HCT116 (cell line): ENCODE data around the gene MAP3K6. TPM values are rescaled to one million over a fixed set of nuclear protein-coding genes. Genes with fewer than 3 reads are reported as not detected.

Experiments
- ATAC-seq: fragments of 200-7000 bp; cut with Tn5 transposase; 2 replicates; pipeline ENCODE4 v1.9.1; 2020; ENCODE audit warnings: mild to moderate bottlenecking, moderate library complexity
- BruUV-seq: library from RNA; stranded (reverse); fragments of 400-500 nt; replicated peaks from 2 replicates; lab custom pipeline; 2021; lab: Mats Ljungman, UMichigan
- CTCF ChIA-PET: fragments of 300-600 bp; sonication (Branson Sonifier 250); formaldehyde crosslinking; loops from one replicate; lab custom pipeline; 2021; ENCODE audit warnings: antibody characterized with exemption; lab: Charles Lee
- POLR2A ChIA-PET: fragments of 300-600, 350-600 bp; sonication (Branson Sonifier 250); formaldehyde crosslinking; loops from one replicate; lab custom pipeline; 2021; ENCODE audit warnings: antibody characterized with exemption; lab: Charles Lee
- RAD21 ChIA-PET, 2 experiments: fragments of 300-600 bp; sonication (Branson Sonifier 250); formaldehyde crosslinking; loops; one replicate each; lab custom pipeline; 2023; ENCODE audit warnings: low total read pairs in 2 of 2; ENCODE audit not compliant: uncharacterized antibody in 2 of 2, unreplicated experiment in 2 of 2, low non-redundant PET in 1 of 2; lab: Charles Lee
- DNase-seq: peaks from one replicate; pipeline ENCODE4 v3.0.0-alpha.2; 2010; ENCODE audit warnings: low read depth, low spot score
- H2AFZ ChIP-seq: fragments of 200-600 bp; shearing (Covaris generic), sonication (generic); 2 replicates; pipeline ENCODE4 v1.6.1; 2017; ENCODE audit warnings: low read depth, mixed run types, mixed read lengths, antibody characterized with exemption, low read length; ENCODE audit not compliant: poor library complexity, severe bottlenecking
- H3K27ac ChIP-seq: 2 replicates; pipeline ENCODE4 v1.5.1; 2012; ENCODE audit warnings: low read depth, low read length
- H3K27me3 ChIP-seq: fragments of 200-600 bp; sonication (generic); 2 replicates; pipeline ENCODE4 v1.6.1; 2016; ENCODE audit warnings: mixed run types, low read length, mixed read lengths; ENCODE audit not compliant: insufficient read depth
- H3K36me3 ChIP-seq, 2 experiments: fragments of 200-500 bp in 1 of 2; fragments of 200-600 bp in 1 of 2; sonication (Bioruptor generic) in 1 of 2; sonication (generic) in 1 of 2; 2 replicates each; pipeline versions ENCODE4 v1.5.1 to v1.6.1; 2014 to 2016; ENCODE audit warnings: low read length in 2 of 2, inconsistent platforms in 1 of 2, mixed read lengths in 1 of 2, mixed run types in 1 of 2; ENCODE audit not compliant: insufficient read depth in 2 of 2, control insufficient read depth in 1 of 2
- H3K4me1 ChIP-seq, 2 experiments: fragments of 200-600 bp in 1 of 2; sonication (generic) in 1 of 2; 2 replicates each; pipeline versions ENCODE4 v1.5.1 to v1.6.1; 2012 to 2017; ENCODE audit warnings: low read length in 2 of 2, inconsistent platforms in 1 of 2, mild to moderate bottlenecking in 1 of 2, mixed read lengths in 1 of 2, mixed run types in 1 of 2, moderate library complexity in 1 of 2; ENCODE audit not compliant: insufficient read depth in 2 of 2, control insufficient read depth in 1 of 2
- H3K4me2 ChIP-seq: fragments of 200-600 bp; sonication (generic); 2 replicates; pipeline ENCODE4 v1.6.1; 2017; ENCODE audit warnings: mixed run types, low read length, mixed read lengths
- H3K4me3 ChIP-seq, 2 experiments: fragments of 200-600 bp in 1 of 2; sonication (generic) in 1 of 2; replicated peaks in 1 of 2; 2 replicates each; pipeline ENCODE4 v1.5.1; 2011 to 2016; ENCODE audit warnings: low read length in 2 of 2, control low read depth in 1 of 2, low read depth in 1 of 2, mild to moderate bottlenecking in 1 of 2, mixed read lengths in 1 of 2, mixed run types in 1 of 2
- H3K79me2 ChIP-seq: fragments of 200-600 bp; sonication (generic); 2 replicates; pipeline ENCODE4 v1.6.1; 2017; ENCODE audit warnings: mild to moderate bottlenecking, mixed run types, low read length, moderate library complexity, mixed read lengths; ENCODE audit not compliant: insufficient read depth
- H3K9ac ChIP-seq: fragments of 200-600 bp; sonication (generic); 2 replicates; pipeline ENCODE4 v1.6.1; 2016; ENCODE audit warnings: low read length, mixed read lengths
- H3K9me2 ChIP-seq: fragments of 200-600 bp; sonication (generic), shearing (Covaris generic); 2 replicates; pipeline ENCODE4 v1.6.1; 2017; ENCODE audit warnings: mixed run types, mild to moderate bottlenecking, moderate library complexity; ENCODE audit not compliant: insufficient read depth
- H3K9me3 ChIP-seq, 2 experiments: fragments of 200-500 bp in 1 of 2; fragments of 200-600 bp in 1 of 2; sonication (Bioruptor generic) in 1 of 2; sonication (generic) in 1 of 2; 2 replicates each; pipeline ENCODE4 v1.6.1; 2014 to 2017; ENCODE audit warnings: low read length in 2 of 2, mixed read lengths in 2 of 2, inconsistent platforms in 1 of 2, low read depth in 1 of 2, mild to moderate bottlenecking in 1 of 2, mixed run types in 1 of 2, moderate library complexity in 1 of 2; ENCODE audit not compliant: control insufficient read depth in 1 of 2, insufficient read depth in 1 of 2
- H4K20me1 ChIP-seq: fragments of 200-600 bp; sonication (generic), shearing (Covaris generic); 2 replicates; pipeline ENCODE4 v1.6.1; 2017; ENCODE audit warnings: mixed run types, mild to moderate bottlenecking, moderate library complexity; ENCODE audit not compliant: insufficient read depth
- CEBPB ChIP-seq: IDR thresholded peaks from 2 replicates; pipeline ENCODE4 v1.6.1; 2012; ENCODE audit warnings: low read depth
- EZH2phosphoT487 ChIP-seq: fragments of 200-600 bp; IDR thresholded peaks from 2 replicates; pipeline ENCODE4 v1.6.1; 2018; ENCODE audit warnings: antibody characterized with exemption, borderline replicate concordance
- YY1 ChIP-seq: IDR thresholded peaks from 2 replicates; pipeline ENCODE4 v1.6.1; 2011; ENCODE audit warnings: low read length, low read depth, moderate library complexity, mild to moderate bottlenecking; ENCODE audit not compliant: insufficient replicate concordance; ENCODE audit errors: extremely low read depth
- ZFX ChIP-seq: fragments of 450-650 bp; IDR thresholded peaks from 2 replicates; pipeline ENCODE4 v1.6.1; 2017
- intact Hi-C: fragments of 100-400 bp; cut with micrococcal nuclease; formaldehyde crosslinking; loops from 2 replicates; pipeline ENCODE4 v1.10.0; 2022
- total RNA-seq: library from RNA; stranded (reverse); gene quantifications from one replicate; pipeline ENCODE4 v1.2.1, GENCODE V29; 2021; ENCODE audit not compliant: unreplicated experiment

Gene MAP3K6
- total RNA-seq, 1 experiment from 2014 or later, result 30.2 TPM

DNA sequence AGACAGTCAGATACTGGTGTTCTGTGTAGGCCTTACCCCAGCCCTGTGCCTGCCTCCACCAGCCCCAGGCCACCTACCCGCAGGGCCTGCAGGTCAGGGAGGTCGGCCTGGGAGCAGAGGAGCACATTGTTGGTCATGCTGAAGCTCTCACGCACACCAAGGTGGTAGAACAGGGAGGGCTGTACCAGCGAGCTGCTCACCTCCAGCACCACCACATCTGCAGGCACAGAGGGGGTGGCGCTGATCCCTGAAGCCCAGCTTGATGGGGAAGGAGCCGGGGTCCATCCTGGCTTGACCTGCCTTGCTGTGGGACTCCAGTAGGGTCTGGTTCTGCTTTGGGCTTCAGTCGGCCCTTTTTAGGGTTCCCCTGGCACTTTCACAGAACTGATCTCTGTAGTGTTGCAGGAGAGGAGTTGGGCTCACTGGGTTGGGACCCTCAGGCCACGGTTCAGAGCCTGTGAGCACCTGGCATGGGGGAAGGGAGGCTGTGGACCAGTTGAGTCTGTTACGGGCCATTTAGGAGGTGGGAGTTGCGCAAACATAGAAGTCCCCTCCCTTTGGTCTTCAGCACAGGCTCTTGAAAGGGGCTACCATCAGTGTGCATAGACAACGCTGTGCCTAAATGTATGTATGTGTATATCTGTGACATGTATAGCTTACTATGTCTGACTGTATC lies 1.9 kb downstream of the MAP3K6 start:
- Histone ChIP-seq H3K27ac (peak overlapping the region; percentile 100), H3K9me3 (no peaks in the 10 kb centered on the region), H3K4me2 (peak overlapping the region; percentile 95), H3K9ac (peak overlapping the region; percentile 78), H4K20me1 (no peaks in the 10 kb centered on the region), H3K4me3 (peak overlapping the region; percentile 67 to 69), H3K36me3 (peaks cover 0 to 4% of the 10 kb centered on the region in 2 experiments; a peak in 1 of 4 replicates), H2AFZ (no peak overlapping the region), H3K27me3 (no peaks in the 10 kb centered on the region), H3K79me2 (peaks cover 3% of the 10 kb centered on the region; the same call in 1 of the 2 replicates), H3K9me2 (no peaks in the 10 kb centered on the region), H3K4me1 (peaks cover 12 to 32% of the 10 kb centered on the region in 2 experiments)
- ChIA-PET RAD21 (no interaction called here), POLR2A (interaction anchor here (0.9 to 2.6 kb wide), 12 partner anchors 11 to 366 kb away, joined by 3 to 26 read pairs (median 4); partner anchors contain the start of genes CD164L2 and SYTL1), CTCF (interaction anchor here (0.6 to 3.3 kb wide), 15 partner anchors 7 to 319 kb away, joined by 3 to 28 read pairs (median 4); partner anchors contain the start of gene GPR3)
- intact Hi-C loops, result no loop called here
- no peak for DNase-seq
- TF ChIP-seq CEBPB, result no peak
- TF ChIP-seq EZH2phosphoT487, result no peak
- TF ChIP-seq ZFX, result no peak
- ATAC-seq, result peak; percentile 0; the same call in 1 of the 2 replicates
- TSS peak; percentile 61 for BruUV-seq

GRCh38 chr1:27363766-27364695 lies 2.7 kb downstream of the MAP3K6 start:
- intact Hi-C loops, result no loop called here
- CTCF ChIA-PET, result no interaction called here
- no TSS peak for BruUV-seq

More at GRCh38 chr1:27363766-27364695, 2.7 kb downstream of the MAP3K6 start:
- TF ChIP-seq YY1, result no peak
- Histone ChIP-seq H3K4me2 (no peak overlapping the region), H3K9ac (no peak overlapping the region), H3K79me2 (peaks cover 3% of the 10 kb centered on the region; the same call in 1 of the 2 replicates), H3K9me3 (no peaks in the 10 kb centered on the region), H3K9me2 (no peaks in the 10 kb centered on the region), H3K4me3 (no peak overlapping the region), H3K27ac (peak overlapping the region; percentile 100; the same call in 1 of the 2 replicates), H2AFZ (no peak overlapping the region), H3K36me3 (peaks cover 0 to 4% of the 10 kb centered on the region in 2 experiments; a peak in 1 of 4 replicates), H4K20me1 (no peaks in the 10 kb centered on the region), H3K27me3 (no peaks in the 10 kb centered on the region), H3K4me1 (peaks cover 12 to 32% of the 10 kb centered on the region in 2 experiments)
- DNase-seq (no peak), ATAC-seq (no peak)
- ChIA-PET POLR2A (interaction anchor here (0.7 kb wide), 1 partner anchor 13 kb away, joined by 4 read pairs; no protein-coding TSS in a partner anchor), RAD21 (no interaction called here)
